ENCODE measurements around the gene RBMS3. TPM values are rescaled to one million over a fixed set of nuclear protein-coding genes. Genes with fewer than 3 reads are reported as not detected.

Gene RBMS3
- total RNA-seq, 2 donors from 2014 or later = 31.7 to 45.1 TPM

GRCh38 chr3:30011237-30011803, 730.4 kb downstream of the RBMS3 start:
- H3K4me3 ChIP-seq = no peak overlapping the region
- no peak for DNase-seq (ENCODE audit: low spot score)
- no peaks in the 10 kb centered on the region for H3K4me1 ChIP-seq (replicated peaks)
- 93% methylated on average over 4 of the region's 4 CpGs for WGBS
- intact Hi-C loops (cut with DNase I) = no loop called here
- H3K9me3 ChIP-seq = no peaks in the 10 kb centered on the region
- H3K27me3 ChIP-seq (replicated peaks; ENCODE audit: insufficient read depth) = no peaks in the 10 kb centered on the region
- no peak overlapping the region for H3K27ac ChIP-seq
- TF ChIP-seq POLR2A (IDR thresholded peaks at IDR 0.05) = no peak
- no peak for TF ChIP-seq POLR2AphosphoS5 (IDR thresholded peaks at IDR 0.05)
- TF ChIP-seq CTCF (IDR thresholded peaks at IDR 0.05) = no peak
- H3K36me3 ChIP-seq = no peaks in the 10 kb centered on the region

- H3K36me3 ChIP-seq = no peaks in the 10 kb centered on the region
- TF ChIP-seq CTCF (IDR thresholded peaks at IDR 0.05) = peak in 3 of 4 experiments; percentile 49 to 56 (median 56)
- no peak for TF ChIP-seq POLR2AphosphoS5 (IDR thresholded peaks at IDR 0.05)
- H3K9me3 ChIP-seq = no peaks in the 10 kb centered on the region
- H3K27ac ChIP-seq = no peak overlapping the region
- DNase-seq (ENCODE audit: low spot score) = peak; percentile 53
- H3K27me3 ChIP-seq (replicated peaks; ENCODE audit: insufficient read depth) = no peaks in the 10 kb centered on the region
- intact Hi-C loops (cut with DNase I) = no loop called here
- 0% methylated on average over 2 of the region's 2 CpGs for WGBS
- H3K4me3 ChIP-seq = no peak overlapping the region
- no peaks in the 10 kb centered on the region for H3K4me1 ChIP-seq (replicated peaks)
Observed at GRCh38 chr3:30012941-30013543, 732.2 kb downstream of the RBMS3 start.

GRCh38 chr3:30017901-30018300, 737.0 kb downstream of the RBMS3 start:
- Histone ChIP-seq H3K4me1 (replicated peaks) (no peaks in the 10 kb centered on the region), H3K9me3 (no peaks in the 10 kb centered on the region), H3K36me3 (no peaks in the 10 kb centered on the region), H3K27ac (no peak overlapping the region), H3K27me3 (replicated peaks; ENCODE audit: insufficient read depth) (no peaks in the 10 kb centered on the region), H3K4me3 (no peak overlapping the region)
- WGBS = 76% methylated on average over 2 of the region's 2 CpGs
- TF ChIP-seq POLR2A (IDR thresholded peaks at IDR 0.05) = no peak
- DNase-seq (ENCODE audit: low spot score) = no peak
- intact Hi-C loops (cut with DNase I) = no loop called here

GRCh38 chr3:30020380-30020779, 739.5 kb downstream of the RBMS3 start:
- intact Hi-C loops (cut with DNase I) = no loop called here
- no peaks in the 10 kb centered on the region for H3K36me3 ChIP-seq
- no peaks in the 10 kb centered on the region for H3K9me3 ChIP-seq
- H3K4me1 ChIP-seq (replicated peaks) = no peaks in the 10 kb centered on the region
- TF ChIP-seq POLR2AphosphoS5 (IDR thresholded peaks at IDR 0.05) (no peak), POLR2A (IDR thresholded peaks at IDR 0.05) (no peak)
- no peak for DNase-seq (ENCODE audit: low spot score)
- no peak overlapping the region for H3K4me3 ChIP-seq
- no peak overlapping the region for H3K27ac ChIP-seq
- 76% methylated on average over 1 of the region's 1 CpG for WGBS
- H3K27me3 ChIP-seq (replicated peaks; ENCODE audit: insufficient read depth) = no peaks in the 10 kb centered on the region

GRCh38 chr3:30024466-30024865, 743.6 kb downstream of the RBMS3 start:
- 56% methylated on average over 4 of the region's 4 CpGs for WGBS
- DNase-seq (ENCODE audit: low spot score) = no peak

More at GRCh38 chr3:30024466-30024865, 743.6 kb downstream of the RBMS3 start:
- Histone ChIP-seq H3K4me3 (no peak overlapping the region), H3K27me3 (replicated peaks; ENCODE audit: insufficient read depth) (no peaks in the 10 kb centered on the region), H3K9me3 (no peaks in the 10 kb centered on the region), H3K27ac (no peak overlapping the region), H3K4me1 (replicated peaks) (no peaks in the 10 kb centered on the region), H3K36me3 (no peaks in the 10 kb centered on the region)
- TF ChIP-seq CTCF (IDR thresholded peaks at IDR 0.05) (no peak), POLR2AphosphoS5 (IDR thresholded peaks at IDR 0.05) (no peak), POLR2A (IDR thresholded peaks at IDR 0.05) (no peak)
- intact Hi-C loops (cut with DNase I) = no loop called here
